Epithelial cell of esophagus (primary cell): Measurements from ENCODE around the gene PNCK.

ENCODE experiments used
- DNase-seq: peaks from one replicate; pipeline ENCODE4 v3.0.0; 2010; ENCODE audit warnings: low read depth
- H3K4me3 ChIP-seq: 2 replicates; pipeline ENCODE4 v1.5.1; 2011; ENCODE audit warnings: mild to moderate bottlenecking, low read length, control low read depth
- TF ChIP-seq, protein P1 (sequence below): IDR thresholded peaks from 2 replicates; pipeline ENCODE4 v1.5.1; 2011; ENCODE audit warnings: low read depth, mild to moderate bottlenecking, low read length, control low read depth, inconsistent platforms; ENCODE audit not compliant: insufficient read depth; ENCODE audit errors: missing control alignments

Gene PNCK

DNA sequence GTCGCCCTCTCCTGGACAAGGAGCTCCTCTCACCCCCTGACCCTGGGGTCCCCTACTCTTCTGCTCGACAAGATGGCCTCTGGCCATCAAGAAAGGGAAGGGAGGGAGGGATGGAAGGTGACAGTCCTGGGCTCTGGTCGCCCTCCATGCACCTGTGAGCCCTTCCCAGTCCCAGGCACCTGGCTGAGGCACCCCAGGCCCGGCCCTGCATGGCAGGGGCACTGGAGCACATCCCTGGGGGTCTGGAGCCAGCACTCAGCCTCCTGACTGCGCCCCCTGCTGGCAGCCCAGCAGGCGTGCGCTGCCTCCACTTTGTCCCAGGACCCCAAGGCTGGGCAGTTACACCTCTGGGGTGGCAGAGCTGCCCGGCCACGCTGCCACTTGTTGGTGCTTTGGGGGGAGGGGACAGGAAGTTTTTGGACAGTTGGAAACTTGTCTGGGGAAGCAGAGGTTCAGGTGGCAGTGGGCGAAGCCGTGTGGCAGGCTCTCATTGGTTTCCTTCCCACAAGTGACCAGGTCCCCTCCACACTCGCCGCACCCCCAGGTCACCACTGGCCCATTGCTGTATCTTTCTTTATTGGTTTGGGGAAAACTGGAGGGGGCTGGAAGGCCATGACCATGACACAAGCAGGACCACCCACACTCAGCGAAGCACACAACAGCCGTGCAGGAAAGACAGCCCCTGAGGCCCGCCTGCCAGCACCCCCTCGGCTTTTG, 4.3 kb downstream of the PNCK start:
- no peak overlapping the region for H3K4me3 ChIP-seq
- TF ChIP-seq, protein P1, sequence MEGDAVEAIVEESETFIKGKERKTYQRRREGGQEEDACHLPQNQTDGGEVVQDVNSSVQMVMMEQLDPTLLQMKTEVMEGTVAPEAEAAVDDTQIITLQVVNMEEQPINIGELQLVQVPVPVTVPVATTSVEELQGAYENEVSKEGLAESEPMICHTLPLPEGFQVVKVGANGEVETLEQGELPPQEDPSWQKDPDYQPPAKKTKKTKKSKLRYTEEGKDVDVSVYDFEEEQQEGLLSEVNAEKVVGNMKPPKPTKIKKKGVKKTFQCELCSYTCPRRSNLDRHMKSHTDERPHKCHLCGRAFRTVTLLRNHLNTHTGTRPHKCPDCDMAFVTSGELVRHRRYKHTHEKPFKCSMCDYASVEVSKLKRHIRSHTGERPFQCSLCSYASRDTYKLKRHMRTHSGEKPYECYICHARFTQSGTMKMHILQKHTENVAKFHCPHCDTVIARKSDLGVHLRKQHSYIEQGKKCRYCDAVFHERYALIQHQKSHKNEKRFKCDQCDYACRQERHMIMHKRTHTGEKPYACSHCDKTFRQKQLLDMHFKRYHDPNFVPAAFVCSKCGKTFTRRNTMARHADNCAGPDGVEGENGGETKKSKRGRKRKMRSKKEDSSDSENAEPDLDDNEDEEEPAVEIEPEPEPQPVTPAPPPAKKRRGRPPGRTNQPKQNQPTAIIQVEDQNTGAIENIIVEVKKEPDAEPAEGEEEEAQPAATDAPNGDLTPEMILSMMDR, result peak; percentile 71
- DNase-seq, result no peak

DNA sequence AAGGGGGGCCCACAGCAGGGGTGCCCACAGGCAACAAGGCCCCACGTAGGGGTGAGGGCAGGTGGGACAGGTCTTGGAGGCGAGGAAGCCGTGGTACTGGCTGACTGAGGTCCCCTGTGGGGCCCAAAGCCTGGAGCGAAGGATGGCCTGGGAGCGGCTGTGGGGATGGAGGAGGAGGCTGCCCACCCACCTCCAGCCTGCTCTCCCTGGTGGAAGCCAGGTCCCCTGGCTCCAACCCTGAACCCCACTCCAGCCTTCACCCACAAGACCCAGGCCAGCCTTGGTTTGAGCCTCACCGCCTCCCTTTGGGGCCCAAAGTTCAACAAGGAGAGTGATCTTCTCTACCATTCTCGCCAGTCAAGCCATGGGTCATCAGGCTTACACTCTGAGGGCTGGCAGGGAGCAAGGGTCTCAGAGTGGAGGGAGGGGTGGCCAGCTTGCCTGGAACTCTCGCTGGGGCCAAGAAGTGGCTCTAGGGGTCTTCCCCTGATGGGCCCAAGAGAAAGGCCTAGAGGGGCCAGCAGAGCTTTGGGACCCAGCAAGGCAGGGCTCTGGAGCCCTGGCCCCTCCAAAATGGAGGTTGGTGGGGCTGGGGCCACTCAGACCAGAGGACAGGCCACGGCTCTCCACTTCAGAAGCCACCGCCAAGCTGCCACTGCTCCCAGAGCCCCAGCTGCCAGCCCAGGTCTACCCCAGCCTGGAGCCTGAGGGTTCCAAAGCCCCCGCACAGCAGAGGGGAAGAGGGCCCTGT, 5.0 kb downstream of the PNCK start:
- TF ChIP-seq, protein P1, result no peak
- no peak overlapping the region for H3K4me3 ChIP-seq
- DNase-seq, result no peak

DNA sequence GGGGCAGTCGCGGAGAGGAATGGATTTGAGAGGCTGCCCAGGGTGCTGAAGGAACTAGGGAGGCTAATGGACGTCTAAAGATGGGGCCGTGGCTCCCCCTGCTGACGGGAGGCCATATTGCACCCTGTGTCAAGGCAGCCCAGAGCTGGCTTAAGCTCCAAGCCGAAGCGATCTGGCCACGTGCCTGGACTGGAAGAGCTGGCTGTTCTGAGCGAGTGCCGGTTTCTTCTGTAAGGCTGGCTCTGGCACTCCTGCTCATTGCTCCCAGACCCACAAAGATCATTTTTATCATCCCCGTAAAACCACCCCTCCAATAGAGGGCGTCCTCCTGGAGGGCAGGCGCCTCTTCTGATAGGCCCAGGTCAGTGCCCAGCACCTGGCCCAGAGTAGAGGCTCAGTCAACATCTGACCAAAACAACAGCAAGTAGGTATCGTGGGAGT, 5.6 kb downstream of the PNCK start:
- TF ChIP-seq, protein P1, result peak; percentile 79
- peak; percentile 78 for DNase-seq
- peak overlapping the region; percentile 35 for H3K4me3 ChIP-seq

DNA sequence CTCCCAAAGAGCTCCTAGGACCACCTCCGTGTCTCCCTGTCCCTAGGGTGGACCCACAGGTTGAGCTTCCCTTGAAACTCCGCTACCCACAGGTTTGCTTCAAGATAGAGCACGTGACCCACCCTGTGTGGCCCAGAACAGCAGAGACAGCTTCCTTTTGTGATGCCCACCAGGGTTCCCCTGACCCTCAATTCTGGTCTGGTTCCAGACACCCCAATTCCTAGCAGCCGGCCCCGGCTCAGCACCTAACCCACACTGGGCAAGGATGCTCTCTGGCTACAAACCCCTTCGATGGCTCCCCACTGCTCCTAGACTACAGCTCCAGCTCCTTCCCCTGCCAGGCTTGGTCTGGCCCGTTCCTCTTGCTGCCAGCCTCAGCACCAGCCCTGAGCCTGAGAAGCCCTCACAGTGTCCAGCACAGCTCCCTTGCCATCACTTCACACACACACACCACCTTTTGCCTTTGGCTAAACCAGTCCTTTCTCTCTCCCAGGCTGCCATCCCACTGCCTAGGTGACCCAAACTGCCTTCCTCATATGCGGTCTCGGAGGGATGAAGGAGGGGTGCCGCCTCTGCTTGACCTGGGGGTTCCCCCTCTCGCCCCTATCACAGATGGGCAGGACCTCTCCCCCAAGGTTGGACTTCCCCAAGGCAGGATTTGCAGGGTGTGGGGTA, 6.2 kb downstream of the PNCK start:
- no peak for DNase-seq
- peak overlapping the region; percentile 35 for H3K4me3 ChIP-seq
- TF ChIP-seq, protein P1, result no peak

DNA sequence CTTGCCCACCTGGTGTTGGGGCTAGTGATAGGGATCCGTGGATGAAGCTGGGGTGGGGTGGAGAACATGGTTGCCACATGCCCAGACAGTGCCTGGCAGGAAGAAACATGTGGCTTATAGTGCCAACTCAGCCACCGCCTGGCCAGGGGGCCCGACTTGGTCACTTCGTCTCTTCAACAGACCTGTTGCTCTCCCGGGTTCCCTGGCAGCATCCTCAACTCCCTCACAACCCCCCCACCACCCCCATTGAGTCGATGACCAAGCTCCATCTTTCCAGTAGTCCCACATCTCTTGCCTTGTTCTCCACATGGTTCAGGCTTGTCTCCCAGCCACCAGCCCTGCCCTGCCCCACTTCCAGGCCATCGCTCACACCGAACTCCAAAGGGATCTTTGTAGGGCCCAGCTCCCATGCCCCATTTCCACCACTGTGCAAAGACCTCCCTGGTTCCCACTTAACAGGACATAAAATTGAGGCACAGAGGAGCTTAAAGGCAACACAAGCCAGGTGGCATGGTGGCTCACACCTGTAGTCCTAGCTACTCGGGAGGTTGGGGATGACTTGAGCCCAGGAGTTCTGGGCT, 7.8 kb downstream of the PNCK start:
- DNase-seq, result no peak
- TF ChIP-seq, protein P1, result no peak

DNA sequence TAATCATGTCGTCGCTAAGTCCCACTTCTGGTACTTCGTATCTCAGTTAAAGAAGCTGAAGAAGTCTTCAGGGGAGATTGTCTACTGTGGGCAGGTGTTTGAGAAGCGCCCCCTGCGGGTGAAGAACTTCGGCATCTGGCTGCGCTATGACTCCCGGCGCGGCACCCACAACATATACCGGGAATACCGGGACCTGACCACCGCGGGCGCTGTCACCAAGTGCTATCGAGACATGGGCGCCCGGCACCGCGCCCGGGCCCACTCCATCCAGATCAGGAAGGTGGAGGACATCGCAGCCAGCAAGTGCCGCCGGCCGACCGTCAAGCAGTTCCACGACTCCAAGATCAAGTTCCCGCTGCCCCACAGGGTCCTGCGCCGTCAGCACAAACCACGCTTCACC, 11.3 kb downstream of the PNCK start:
- DNase-seq, result peak; percentile 54
- TF ChIP-seq, protein P1, result peak; percentile 48
- H3K4me3 ChIP-seq, result no peak overlapping the region

More for the DNA sequence above, 7.8 kb downstream of the PNCK start:
- H3K4me3 ChIP-seq, result no peak overlapping the region
